SU-DHL-6 (cell line): ENCODE data around the gene GALNT15.

Source experiments
- EZH2phosphoT487 ChIP-seq: fragments of 200-600 bp; sonication (generic), shearing (Covaris generic); conservative IDR thresholded peaks from 2 replicates; pipeline ENCODE4 v1.6.1; 2018; ENCODE audit warnings: mild to moderate bottlenecking, antibody characterized with exemption, low read length, moderate library complexity, mixed read lengths
- TF ChIP-seq, protein P1 (sequence below): fragments of 200-600 bp; sonication (generic); IDR thresholded peaks from one replicate; pipeline ENCODE4 v1.5.1; 2017; ENCODE audit warnings: antibody characterized with exemption, mild to moderate bottlenecking, low read length, moderate library complexity; ENCODE audit not compliant: insufficient read depth, poor library complexity, severe bottlenecking

DNA sequence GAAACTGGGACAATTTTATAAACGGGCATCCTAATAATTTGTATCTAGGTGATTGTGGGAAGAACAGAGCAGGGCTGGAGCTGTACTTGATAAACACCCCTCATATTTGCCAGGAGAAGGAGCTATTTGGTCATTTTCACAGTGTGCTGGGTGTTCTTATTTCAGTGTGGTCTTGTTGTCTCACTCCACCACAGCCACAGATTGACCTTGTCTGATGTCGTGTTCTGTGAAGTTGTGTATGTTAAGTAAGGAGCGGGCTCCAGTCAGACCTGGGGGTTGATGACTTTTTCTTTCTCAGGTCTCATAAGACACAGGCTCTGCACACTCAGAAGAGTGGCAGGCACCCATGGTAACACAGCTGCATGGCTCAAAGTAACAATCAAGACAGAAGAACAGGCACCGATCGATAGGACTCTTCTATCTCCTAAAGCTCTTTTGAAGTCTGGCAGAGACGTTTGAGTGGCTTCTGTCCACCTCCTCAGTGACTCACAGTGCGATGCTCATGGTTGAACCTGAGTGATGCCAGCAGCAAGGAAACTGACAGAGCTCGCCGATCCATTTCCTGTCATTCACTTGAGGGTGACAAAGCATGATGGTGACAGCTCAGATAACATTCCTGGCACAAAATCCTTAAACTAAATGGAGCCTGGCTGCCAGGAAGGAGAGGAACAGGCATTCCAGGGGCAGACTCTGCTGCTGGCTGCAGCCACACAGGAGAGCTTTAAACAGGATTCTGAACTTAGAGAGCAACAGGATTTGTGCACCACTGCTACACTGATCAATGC is 69.4 kb downstream of the GALNT15 start:
- TF ChIP-seq, protein P1, sequence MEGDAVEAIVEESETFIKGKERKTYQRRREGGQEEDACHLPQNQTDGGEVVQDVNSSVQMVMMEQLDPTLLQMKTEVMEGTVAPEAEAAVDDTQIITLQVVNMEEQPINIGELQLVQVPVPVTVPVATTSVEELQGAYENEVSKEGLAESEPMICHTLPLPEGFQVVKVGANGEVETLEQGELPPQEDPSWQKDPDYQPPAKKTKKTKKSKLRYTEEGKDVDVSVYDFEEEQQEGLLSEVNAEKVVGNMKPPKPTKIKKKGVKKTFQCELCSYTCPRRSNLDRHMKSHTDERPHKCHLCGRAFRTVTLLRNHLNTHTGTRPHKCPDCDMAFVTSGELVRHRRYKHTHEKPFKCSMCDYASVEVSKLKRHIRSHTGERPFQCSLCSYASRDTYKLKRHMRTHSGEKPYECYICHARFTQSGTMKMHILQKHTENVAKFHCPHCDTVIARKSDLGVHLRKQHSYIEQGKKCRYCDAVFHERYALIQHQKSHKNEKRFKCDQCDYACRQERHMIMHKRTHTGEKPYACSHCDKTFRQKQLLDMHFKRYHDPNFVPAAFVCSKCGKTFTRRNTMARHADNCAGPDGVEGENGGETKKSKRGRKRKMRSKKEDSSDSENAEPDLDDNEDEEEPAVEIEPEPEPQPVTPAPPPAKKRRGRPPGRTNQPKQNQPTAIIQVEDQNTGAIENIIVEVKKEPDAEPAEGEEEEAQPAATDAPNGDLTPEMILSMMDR = no peak
- TF ChIP-seq EZH2phosphoT487 = no peak
